Large intestine (tissue), 3 donors: ENCODE measurements around the gene ARID3C. TPM values are rescaled to one million over a fixed set of nuclear protein-coding genes. Genes with fewer than 3 reads are reported as not detected.

Experiments
- DNase-seq, 2 donors: peaks; one replicate each; pipeline versions ENCODE4 v3.0.0 to v3.0.0-alpha.2; 2013
- H3K27ac ChIP-seq: one replicate; pipeline ENCODE4 v1.5.1; 2013; ENCODE audit warnings: low read length
- H3K27me3 ChIP-seq: 2 replicates; pipeline ENCODE4 v1.6.1; 2013; ENCODE audit warnings: low read length; ENCODE audit not compliant: control insufficient read depth, insufficient read depth
- H3K36me3 ChIP-seq: 2 replicates; pipeline ENCODE4 v1.6.1; 2013; ENCODE audit warnings: low read length; ENCODE audit not compliant: control insufficient read depth, insufficient read depth
- H3K4me1 ChIP-seq: one replicate; pipeline ENCODE4 v1.6.1; 2013; ENCODE audit warnings: low read length; ENCODE audit not compliant: control insufficient read depth, insufficient read depth
- H3K4me3 ChIP-seq: one replicate; pipeline ENCODE4 v1.5.1; 2013; ENCODE audit warnings: low read length
- H3K9me3 ChIP-seq: one replicate; pipeline ENCODE4 v1.6.1; 2013; ENCODE audit warnings: mild to moderate bottlenecking, low read depth, low read length, moderate library complexity; ENCODE audit not compliant: control insufficient read depth
- WGBS: methylation state at CpG from one replicate; pipeline ENCODE4 v1.1.5; 2013; ENCODE audit warnings: low lambda C conversion rate; ENCODE audit not compliant: insufficient coverage; 5-methylcytosine and 5-hydroxymethylcytosine counted together
- polyA plus RNA-seq: library from polyadenylated mRNA; unstranded; fragments of 120-200 nt; gene quantifications from one replicate; pipeline ENCODE4 v1.2.1, GENCODE V29; 2013

ARID3C gene
- polyA plus RNA-seq, 1 donor = 0.12 TPM

DNA sequence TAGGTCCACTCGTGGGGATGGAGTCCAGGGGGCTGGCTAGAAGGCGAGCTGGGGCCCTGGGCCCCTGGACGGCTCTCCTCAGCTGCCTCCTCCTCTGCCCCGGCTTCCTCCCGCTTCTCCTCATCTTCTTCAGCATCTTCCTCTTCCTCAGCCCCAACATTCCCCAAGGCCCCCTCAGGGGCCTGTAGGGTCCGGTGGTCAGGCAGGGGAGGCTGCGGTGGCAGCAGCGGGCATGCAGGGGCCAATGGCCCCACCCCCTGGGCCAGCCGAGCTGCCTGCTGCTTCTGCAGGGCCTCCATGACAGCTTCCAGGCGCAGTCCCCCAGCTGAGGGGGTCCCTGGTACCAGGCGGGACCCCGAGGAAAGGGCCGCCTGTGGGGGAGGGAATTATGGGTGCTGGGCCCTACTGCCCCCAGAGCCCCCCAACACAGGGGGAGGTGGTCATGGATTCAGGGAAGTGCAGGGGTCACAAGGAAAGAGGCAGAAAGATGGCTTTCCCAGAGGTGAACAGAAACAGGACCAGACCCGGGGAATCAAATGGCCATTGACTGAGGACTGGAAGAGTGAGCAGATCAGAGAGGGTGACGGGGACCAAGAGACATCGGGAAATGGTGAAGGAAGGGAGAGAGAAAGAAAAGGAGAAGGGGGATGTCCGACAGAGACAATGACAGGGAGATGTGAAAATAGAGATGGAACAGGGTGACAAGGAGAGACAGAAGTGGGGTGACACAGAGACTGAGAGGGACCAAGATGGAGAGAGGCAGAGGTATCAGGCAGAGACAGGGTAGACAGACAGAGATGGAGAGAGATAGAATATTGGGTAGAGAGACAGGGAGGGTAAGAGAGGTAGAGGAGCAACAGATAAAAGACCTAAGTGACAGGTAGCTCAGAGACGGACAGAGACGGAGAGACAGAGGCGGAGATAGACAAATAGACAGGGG is 880 bp downstream of the ARID3C start:
- no peak for DNase-seq
- Histone ChIP-seq H3K27me3 (peaks cover 80% of the 10 kb centered on the region), H3K9me3 (peaks cover 8% of the 10 kb centered on the region), H3K36me3 (no peaks in the 10 kb centered on the region), H3K27ac (no peak overlapping the region), H3K4me1 (peaks cover 21% of the 10 kb centered on the region), H3K4me3 (peak overlapping the region; percentile 16)
- 18% methylated on average over 7 of the region's 20 CpGs for WGBS

DNA sequence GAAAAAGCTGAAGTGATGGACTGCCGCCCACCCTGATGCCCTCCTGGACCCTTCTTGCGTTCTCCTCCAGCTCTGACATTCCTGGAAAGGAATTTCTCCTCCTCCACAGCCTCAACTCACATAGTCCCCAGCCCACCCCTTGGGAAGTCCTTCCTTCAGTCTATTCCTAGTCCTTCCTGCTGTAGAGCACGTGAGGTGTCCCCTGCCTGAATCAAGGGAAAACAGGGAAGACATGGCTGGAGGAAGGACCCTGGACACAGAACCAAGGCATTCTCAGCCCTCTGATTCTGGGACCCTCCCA is 3.7 kb downstream of the ARID3C start:
- H3K27ac ChIP-seq = no peak overlapping the region
- no peaks in the 10 kb centered on the region for H3K36me3 ChIP-seq
- DNase-seq = no peak
- peaks cover 17% of the 10 kb centered on the region for H3K4me1 ChIP-seq
- peaks cover 8% of the 10 kb centered on the region for H3K9me3 ChIP-seq
- WGBS = no CpG with 5 or more reads among the region's 3 CpGs
- no peak overlapping the region for H3K4me3 ChIP-seq
- H3K27me3 ChIP-seq = peaks cover 91% of the 10 kb centered on the region

GRCh38 chr9:34624475-34625185 is 4.2 kb downstream of the ARID3C start:
- WGBS = no CpG with 5 or more reads among the region's 39 CpGs
- peaks cover 86% of the 10 kb centered on the region for H3K27me3 ChIP-seq
- H3K36me3 ChIP-seq = no peaks in the 10 kb centered on the region
- no peak overlapping the region for H3K4me3 ChIP-seq
- H3K9me3 ChIP-seq = peaks cover 8% of the 10 kb centered on the region
- DNase-seq = no peak
- H3K27ac ChIP-seq = no peak overlapping the region
- H3K4me1 ChIP-seq = peaks cover 17% of the 10 kb centered on the region

DNA sequence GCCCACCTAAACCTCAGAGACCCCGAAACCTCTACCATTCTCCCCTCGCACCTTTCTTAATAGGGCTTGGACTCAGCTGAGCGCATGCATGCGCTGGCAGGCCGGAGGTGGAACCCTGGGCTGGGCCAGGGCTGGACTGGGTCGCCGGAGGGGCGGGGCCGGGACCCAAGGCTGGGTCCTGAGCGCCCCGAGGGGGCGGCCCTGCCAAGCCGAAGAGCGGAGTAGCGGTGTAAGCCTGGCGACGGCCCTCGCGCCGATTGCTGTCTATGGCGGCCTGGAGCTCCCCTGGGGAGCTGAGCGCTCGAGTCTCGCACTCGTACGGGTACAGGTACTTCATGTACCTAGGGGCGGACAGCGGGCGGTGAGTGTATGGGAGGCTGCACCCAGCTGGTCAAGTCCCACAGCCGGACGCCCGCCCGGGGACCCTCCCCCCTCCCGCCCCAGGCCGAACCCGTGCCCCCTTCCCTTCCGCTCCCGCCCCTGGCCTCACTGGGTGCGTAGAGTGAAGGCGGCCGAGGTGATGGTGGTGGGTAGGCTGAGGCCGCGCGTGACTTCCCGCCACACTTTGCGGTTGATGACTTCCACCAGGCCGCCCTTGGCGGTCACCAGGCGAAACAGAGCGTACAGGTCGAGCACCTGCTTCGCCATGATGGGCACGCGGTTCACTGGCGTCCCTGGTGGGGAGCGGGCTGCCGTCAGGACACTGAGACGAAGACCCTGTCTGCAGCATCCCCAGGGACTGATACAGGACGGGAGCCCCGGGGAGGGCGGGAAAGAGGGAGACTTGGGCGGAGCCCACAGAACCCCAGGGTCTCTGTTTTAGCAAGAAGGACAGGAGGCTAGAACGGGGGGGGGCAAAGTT is 5.3 kb downstream of the ARID3C start:
- no CpG with 5 or more reads among the region's 63 CpGs for WGBS
- Histone ChIP-seq H3K4me1 (peaks cover 21% of the 10 kb centered on the region), H3K9me3 (peaks cover 8% of the 10 kb centered on the region), H3K36me3 (no peaks in the 10 kb centered on the region), H3K4me3 (no peak overlapping the region), H3K27me3 (peaks cover 78% of the 10 kb centered on the region), H3K27ac (no peak overlapping the region)
- no peak for DNase-seq

- 0% methylated on average over 2 of the region's 43 CpGs for WGBS
- Histone ChIP-seq H3K36me3 (peaks cover 31% of the 10 kb centered on the region), H3K4me1 (peaks cover 10% of the 10 kb centered on the region), H3K27ac (no peak within 1 kb of the TSS), H3K9me3 (peaks cover 3% of the 10 kb centered on the region), H3K4me3 (peak within 1 kb of the TSS; percentile 68), H3K27me3 (peaks cover 45% of the 10 kb centered on the region)
- peak; percentile 92 for DNase-seq
These were observed 8.5 kb downstream of the ARID3C start, which contains the start of gene DCTN3 for GRCh38 chr9:34620061-34620994. Gene DCTN3, minus strand, starts transcription at chr9:34620495. Its CDS starts 31 bp downstream, at chr9:34620464.

GRCh38 chr9:34615132-34615531 is 13.7 kb downstream of the ARID3C start:
- Histone ChIP-seq H3K27me3 (no peaks in the 10 kb centered on the region), H3K4me3 (no peak overlapping the region), H3K36me3 (peaks cover 45% of the 10 kb centered on the region), H3K27ac (no peak overlapping the region), H3K9me3 (no peaks in the 10 kb centered on the region), H3K4me1 (peaks cover 23% of the 10 kb centered on the region)
- DNase-seq = no peak
- no CpG with 5 or more reads among the region's 2 CpGs for WGBS

DNA sequence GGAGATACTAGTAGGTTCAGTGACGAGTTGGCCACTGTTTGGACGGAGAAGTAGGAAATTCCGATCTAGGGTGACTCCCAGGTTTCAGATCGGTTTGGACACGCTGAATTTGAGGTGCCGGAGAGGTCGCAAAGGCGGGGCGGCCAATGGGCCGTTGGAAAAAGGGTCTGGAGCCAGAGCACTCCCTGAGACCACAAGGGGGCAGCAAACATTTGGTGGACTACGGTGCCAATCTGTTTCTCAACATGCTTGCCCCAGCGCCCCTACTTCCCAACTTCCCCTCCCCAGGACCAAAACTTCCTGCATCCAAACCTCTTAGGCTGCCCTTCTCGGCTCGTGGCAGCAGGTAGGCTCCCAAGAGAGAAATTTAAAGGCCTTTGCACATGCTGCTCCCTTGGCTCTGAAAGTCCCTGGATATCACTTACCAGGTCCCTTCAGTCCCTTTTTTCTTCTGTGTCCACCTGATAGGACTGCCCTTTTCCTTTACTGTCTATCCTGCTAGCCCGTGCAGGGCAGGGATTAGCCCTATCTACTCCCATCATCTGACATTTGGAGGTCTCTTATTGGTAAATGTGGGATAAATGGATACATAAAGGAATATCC is 16.0 kb downstream of the ARID3C start:
- no peaks in the 10 kb centered on the region for H3K27me3 ChIP-seq
- H3K4me1 ChIP-seq = peaks cover 17% of the 10 kb centered on the region
- peak; percentile 63 to 70 for DNase-seq
- H3K9me3 ChIP-seq = no peaks in the 10 kb centered on the region
- peaks cover 38% of the 10 kb centered on the region for H3K36me3 ChIP-seq
- H3K27ac ChIP-seq = no peak overlapping the region
- peak overlapping the region; percentile 97 for H3K4me3 ChIP-seq
- WGBS = no CpG with 5 or more reads among the region's 15 CpGs

DNA sequence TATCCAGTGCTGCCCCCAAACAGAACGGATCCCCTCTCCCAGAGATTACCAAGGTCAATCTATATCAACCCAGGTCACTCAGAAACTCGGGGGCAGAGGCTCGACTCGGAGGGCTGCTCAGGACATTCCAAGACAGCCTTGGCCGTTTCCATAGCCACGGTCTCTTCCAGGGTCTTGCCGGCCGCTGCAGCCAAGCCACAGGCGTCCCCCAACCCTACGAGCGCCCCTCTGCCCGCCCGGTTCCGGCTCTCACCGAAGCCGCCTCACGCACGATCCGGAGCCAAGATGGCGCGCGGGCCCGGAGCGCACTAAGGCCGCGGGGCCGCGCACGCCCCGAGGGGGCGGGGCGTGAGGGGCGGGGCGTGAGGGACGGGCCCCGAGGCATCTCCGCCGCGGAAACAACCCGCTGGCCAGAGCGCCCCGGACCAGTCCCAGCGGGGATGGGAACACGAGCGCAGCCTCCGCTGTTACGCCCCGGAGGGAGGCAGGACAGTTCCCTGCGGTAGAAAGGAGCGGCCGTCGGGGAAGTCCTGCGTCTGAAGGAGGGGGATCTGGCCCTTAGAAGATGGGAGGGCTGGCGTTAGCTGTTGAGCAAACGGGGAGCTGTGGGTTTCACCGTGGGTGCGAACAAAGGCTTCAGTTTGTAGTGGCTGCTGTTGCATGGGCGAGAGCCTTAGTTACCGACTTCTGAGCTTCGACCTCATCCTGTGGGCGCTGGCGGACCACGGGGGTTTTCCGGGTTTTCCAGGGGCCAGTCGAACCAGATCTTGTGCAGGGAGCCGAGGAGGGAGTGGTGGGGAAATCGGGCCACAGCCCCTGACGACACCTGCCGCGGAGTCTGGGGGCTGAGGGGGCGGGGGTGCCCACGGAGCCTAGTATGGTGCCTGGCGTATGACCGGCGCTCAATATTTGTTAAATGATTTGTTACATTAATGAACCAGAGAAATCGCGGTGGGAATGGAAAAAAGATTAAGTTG is 16.8 kb downstream of the ARID3C start, which contains the start of gene RPP25L:
Gene RPP25L (minus strand): TSS at position 287 of the 977 bp plus-strand sequence. CDS start 801 bp downstream, outside the sequence.
- DNase-seq = peak; percentile 80 to 90
- Histone ChIP-seq H3K27me3 (no peaks in the 10 kb centered on the region), H3K36me3 (peaks cover 30% of the 10 kb centered on the region), H3K9me3 (no peaks in the 10 kb centered on the region), H3K4me3 (peak within 1 kb of the TSS; percentile 97), H3K27ac (peak within 1 kb of the TSS; percentile 84), H3K4me1 (peaks cover 23% of the 10 kb centered on the region)
- no CpG with 5 or more reads among the region's 77 CpGs for WGBS
